ENCODE results near the gene MARCHF10.

MARCHF10 gene

GRCh38 chr17:62775876-62776275 is 32.2 kb downstream of the MARCHF10 start:
- Mint-ChIP-seq H3K9me3 (peaks cover 10% of the 10 kb centered on the region), H3K4me1 (peaks cover 17% of the 10 kb centered on the region), H3K36me3 (ENCODE audit: low read depth) (no peaks in the 10 kb centered on the region), H3K4me3 (no peak overlapping the region), H3K27ac (no peak overlapping the region), H3K27me3 (ENCODE audit: low read depth) (peaks cover 21% of the 10 kb centered on the region)
- no peak for TF ChIP-seq CTCF (IDR thresholded peaks at IDR 0.05; ENCODE audit: unreplicated experiment in 3 of 3)

GRCh38 chr17:62774338-62774737 is 33.8 kb downstream of the MARCHF10 start:
- Mint-ChIP-seq H3K4me1 (peaks cover 10% of the 10 kb centered on the region), H3K27me3 (ENCODE audit: low read depth) (peaks cover 25% of the 10 kb centered on the region), H3K27ac (no peak overlapping the region), H3K4me3 (no peak overlapping the region), H3K9me3 (peaks cover 10% of the 10 kb centered on the region), H3K36me3 (ENCODE audit: low read depth) (no peaks in the 10 kb centered on the region)
- TF ChIP-seq CTCF (IDR thresholded peaks at IDR 0.05; ENCODE audit: unreplicated experiment in 3 of 3): no peak

- Mint-ChIP-seq H3K4me1 (peaks cover 3% of the 10 kb centered on the region), H3K27me3 (ENCODE audit: low read depth) (peaks cover 14% of the 10 kb centered on the region), H3K27ac (no peak overlapping the region), H3K36me3 (ENCODE audit: low read depth) (no peaks in the 10 kb centered on the region), H3K4me3 (no peak overlapping the region), H3K9me3 (peaks cover 10% of the 10 kb centered on the region)
- TF ChIP-seq CTCF (IDR thresholded peaks at IDR 0.05; ENCODE audit: unreplicated experiment in 3 of 3): no peak
These were observed 40.1 kb downstream of the MARCHF10 start for GRCh38 chr17:62767997-62768396.

- TF ChIP-seq CTCF (IDR thresholded peaks at IDR 0.05; ENCODE audit: unreplicated experiment in 3 of 3): no peak
- Mint-ChIP-seq H3K4me3 (no peak overlapping the region), H3K27me3 (ENCODE audit: low read depth) (peaks cover 16% of the 10 kb centered on the region), H3K9me3 (no peaks in the 10 kb centered on the region), H3K36me3 (ENCODE audit: low read depth) (no peaks in the 10 kb centered on the region), H3K27ac (no peak overlapping the region), H3K4me1 (peaks cover 10% of the 10 kb centered on the region)
These were observed 42.8 kb downstream of the MARCHF10 start for GRCh38 chr17:62765351-62765750.

- Mint-ChIP-seq H3K27me3 (ENCODE audit: low read depth) (peaks cover 19% of the 10 kb centered on the region), H3K36me3 (ENCODE audit: low read depth) (no peaks in the 10 kb centered on the region), H3K9me3 (no peaks in the 10 kb centered on the region), H3K27ac (no peak overlapping the region), H3K4me3 (no peak overlapping the region), H3K4me1 (peaks cover 21% of the 10 kb centered on the region)
- no peak for TF ChIP-seq CTCF (IDR thresholded peaks at IDR 0.05; ENCODE audit: unreplicated experiment in 3 of 3)
These were observed 44.1 kb downstream of the MARCHF10 start for GRCh38 chr17:62763891-62764600.

GRCh38 chr17:62761884-62762283 is 46.2 kb downstream of the MARCHF10 start:
- Mint-ChIP-seq H3K36me3 (ENCODE audit: low read depth) (no peaks in the 10 kb centered on the region), H3K4me1 (peaks cover 39% of the 10 kb centered on the region), H3K27me3 (ENCODE audit: low read depth) (peaks cover 19% of the 10 kb centered on the region), H3K27ac (no peak overlapping the region), H3K4me3 (no peak overlapping the region), H3K9me3 (no peaks in the 10 kb centered on the region)
- no peak for TF ChIP-seq CTCF (IDR thresholded peaks at IDR 0.05; ENCODE audit: unreplicated experiment in 3 of 3)

Data from nephron (organoid).